Peyer's patch (tissue), 4 donors: Measurements from ENCODE around the gene SHROOM1. TPM values are rescaled to one million over a fixed set of nuclear protein-coding genes. Genes with fewer than 3 reads are reported as not detected.
A peak's percentile ranks its signal among the peaks of the same experiment; 100 is the strongest.

Source experiments
- DNase-seq, 3 donors: peaks; one replicate each; pipeline ENCODE4 v3.0.0-alpha.2; 2017 to 2019
- H3K27ac ChIP-seq, 4 donors: fragments of 200-600 bp; sonication (generic); one replicate each; pipeline ENCODE4 v1.5.1; 2016 to 2019
- H3K27me3 ChIP-seq, 2 donors: fragments of 200-600 bp; sonication (generic); one replicate each; pipeline ENCODE4 v1.5.1; 2019
- H3K36me3 ChIP-seq, 3 donors: fragments of 200-600 bp; sonication (generic); one replicate each; pipeline ENCODE4 v1.5.1; 2016 to 2019
- H3K4me1 ChIP-seq, 4 donors: fragments of 200-600 bp; sonication (generic); one replicate each; pipeline ENCODE4 v1.5.1; 2016 to 2019
- H3K4me3 ChIP-seq, 4 donors: fragments of 200-600 bp; sonication (generic); 1 replicate in 3 of 4; 2 replicates in 1 of 4; pipeline ENCODE4 v1.5.1; 2016 to 2019; ENCODE audit warnings: mild to moderate bottlenecking in 1 of 4
- H3K9me3 ChIP-seq, 4 donors: fragments of 200-600 bp; sonication (generic); one replicate each; pipeline ENCODE4 v1.5.1; 2016 to 2019; ENCODE audit warnings: mild to moderate bottlenecking in 1 of 4
- POLR2A ChIP-seq, 2 donors: fragments of 450-650 bp; IDR thresholded peaks; one replicate each; pipeline ENCODE4 v1.5.1; 2017; ENCODE audit warnings: antibody characterized with exemption in 2 of 2, mild to moderate bottlenecking in 2 of 2, moderate library complexity in 2 of 2
- total RNA-seq, 4 donors: library from RNA; depleted of rRNA; stranded (reverse); fragments of >200 nt; gene quantifications; one replicate each; pipeline ENCODE4 v1.1.0, GENCODE V29; 2016
- TF ChIP-seq, protein P1 (sequence below), 6 experiments: fragments of 450-650 bp in 4 of 6; fragments of 200-600 bp in 2 of 6; sonication (generic) in 1 of 6; IDR thresholded peaks; one replicate each; pipeline ENCODE4 v1.5.1; 2017 to 2019; ENCODE audit warnings: antibody characterized with exemption in 6 of 6, mild to moderate bottlenecking in 3 of 6, moderate library complexity in 1 of 6

Gene SHROOM1
- total RNA-seq, 4 donors from 2014 or later: 14.9 to 200 (median 95.3) TPM

DNA sequence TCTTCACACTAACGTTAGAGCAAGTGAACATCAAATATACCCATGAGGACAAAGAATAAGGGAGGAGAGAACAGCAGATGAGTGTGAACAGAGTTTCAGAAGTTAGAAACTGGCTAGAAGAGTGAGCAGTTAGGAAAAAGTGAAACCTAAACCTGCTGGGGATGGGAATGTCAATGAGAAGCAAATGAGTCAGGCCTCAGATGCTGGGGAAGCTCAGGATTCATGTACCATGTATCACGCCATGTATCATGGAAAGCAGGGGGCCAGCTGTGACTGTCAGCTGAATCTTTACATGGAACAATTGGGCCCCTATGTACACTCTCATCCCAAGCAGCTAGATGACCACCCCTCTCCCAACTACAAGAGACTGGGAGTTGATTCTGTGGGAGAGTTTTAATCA, 19.6 kb upstream of the SHROOM1 start:
- no peak for DNase-seq
- Histone ChIP-seq H3K27me3 (no peaks in the 10 kb centered on the region), H3K4me1 (no peaks in the 10 kb centered on the region), H3K4me3 (no peak overlapping the region), H3K9me3 (no peaks in the 10 kb centered on the region), H3K36me3 (no peaks in the 10 kb centered on the region), H3K27ac (no peak overlapping the region)
- TF ChIP-seq, protein P1, sequence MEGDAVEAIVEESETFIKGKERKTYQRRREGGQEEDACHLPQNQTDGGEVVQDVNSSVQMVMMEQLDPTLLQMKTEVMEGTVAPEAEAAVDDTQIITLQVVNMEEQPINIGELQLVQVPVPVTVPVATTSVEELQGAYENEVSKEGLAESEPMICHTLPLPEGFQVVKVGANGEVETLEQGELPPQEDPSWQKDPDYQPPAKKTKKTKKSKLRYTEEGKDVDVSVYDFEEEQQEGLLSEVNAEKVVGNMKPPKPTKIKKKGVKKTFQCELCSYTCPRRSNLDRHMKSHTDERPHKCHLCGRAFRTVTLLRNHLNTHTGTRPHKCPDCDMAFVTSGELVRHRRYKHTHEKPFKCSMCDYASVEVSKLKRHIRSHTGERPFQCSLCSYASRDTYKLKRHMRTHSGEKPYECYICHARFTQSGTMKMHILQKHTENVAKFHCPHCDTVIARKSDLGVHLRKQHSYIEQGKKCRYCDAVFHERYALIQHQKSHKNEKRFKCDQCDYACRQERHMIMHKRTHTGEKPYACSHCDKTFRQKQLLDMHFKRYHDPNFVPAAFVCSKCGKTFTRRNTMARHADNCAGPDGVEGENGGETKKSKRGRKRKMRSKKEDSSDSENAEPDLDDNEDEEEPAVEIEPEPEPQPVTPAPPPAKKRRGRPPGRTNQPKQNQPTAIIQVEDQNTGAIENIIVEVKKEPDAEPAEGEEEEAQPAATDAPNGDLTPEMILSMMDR (IDR thresholded peaks at IDR 0.05): no peak
- TF ChIP-seq POLR2A (IDR thresholded peaks at IDR 0.05): no peak

GRCh38 chr5:132849347-132849746, 18.9 kb upstream of the SHROOM1 start:
- no peak for DNase-seq
- Histone ChIP-seq H3K27me3 (no peaks in the 10 kb centered on the region), H3K27ac (no peak overlapping the region), H3K9me3 (no peaks in the 10 kb centered on the region), H3K4me3 (no peak overlapping the region), H3K4me1 (no peaks in the 10 kb centered on the region), H3K36me3 (no peaks in the 10 kb centered on the region)
- TF ChIP-seq POLR2A (IDR thresholded peaks at IDR 0.05): no peak
- TF ChIP-seq, protein P1 (IDR thresholded peaks at IDR 0.05): no peak

DNA sequence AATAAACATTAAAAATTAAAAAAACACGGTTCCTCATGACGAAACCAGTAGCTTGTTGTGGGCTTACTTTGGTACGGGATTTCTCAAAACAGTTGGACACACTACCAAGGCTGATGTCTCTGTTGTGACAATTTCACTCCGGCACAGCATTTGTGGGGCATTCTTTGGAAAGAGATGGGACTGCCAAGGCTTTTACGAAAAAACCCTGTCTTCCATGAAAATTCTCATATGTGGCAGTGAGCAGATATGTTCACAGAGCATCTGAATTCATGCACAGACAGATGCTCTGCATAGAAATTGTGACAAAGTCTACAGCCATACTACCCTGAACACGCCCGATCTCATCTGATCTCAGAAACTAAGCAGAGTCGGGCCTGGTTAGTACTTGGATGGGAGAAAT, 17.8 kb upstream of the SHROOM1 start:
- no peak for DNase-seq
- TF ChIP-seq, protein P1 (IDR thresholded peaks at IDR 0.05): no peak
- TF ChIP-seq POLR2A (IDR thresholded peaks at IDR 0.05): no peak
- Histone ChIP-seq H3K4me1 (no peaks in the 10 kb centered on the region), H3K9me3 (no peaks in the 10 kb centered on the region), H3K27ac (no peak overlapping the region), H3K27me3 (no peaks in the 10 kb centered on the region), H3K36me3 (no peaks in the 10 kb centered on the region), H3K4me3 (no peak overlapping the region)

DNA sequence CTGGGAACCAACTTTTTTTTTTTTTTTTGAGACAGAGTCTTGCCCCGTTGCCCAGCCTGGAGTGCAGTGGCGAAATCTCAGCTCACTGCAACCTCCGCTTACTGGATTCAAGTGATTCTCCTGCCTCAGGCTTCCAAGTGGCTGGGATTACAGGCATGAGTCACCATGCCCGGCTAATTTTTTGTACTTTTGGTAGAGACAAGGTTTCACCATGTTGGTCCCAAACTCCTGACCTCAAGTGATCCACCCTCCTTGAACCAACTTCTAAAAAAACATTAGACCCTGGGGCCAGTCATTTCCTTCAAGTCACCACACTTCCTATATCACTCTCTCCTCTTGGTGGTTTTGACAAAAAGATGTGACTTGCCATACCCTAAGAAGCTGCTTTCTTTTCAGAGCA, 10.9 kb upstream of the SHROOM1 start:
- peak overlapping the region in 1 of 4 donors; percentile 91 for H3K27ac ChIP-seq
- H3K4me1 ChIP-seq: peaks cover 0 to 40% (median 4%) of the 10 kb centered on the region in 4 donors
- TF ChIP-seq, protein P1 (IDR thresholded peaks at IDR 0.05): no peak
- TF ChIP-seq POLR2A (IDR thresholded peaks at IDR 0.05): no peak
- no peaks in the 10 kb centered on the region for H3K27me3 ChIP-seq
- no peak for DNase-seq
- H3K36me3 ChIP-seq: no peaks in the 10 kb centered on the region
- no peak overlapping the region for H3K4me3 ChIP-seq
- no peaks in the 10 kb centered on the region for H3K9me3 ChIP-seq

DNA sequence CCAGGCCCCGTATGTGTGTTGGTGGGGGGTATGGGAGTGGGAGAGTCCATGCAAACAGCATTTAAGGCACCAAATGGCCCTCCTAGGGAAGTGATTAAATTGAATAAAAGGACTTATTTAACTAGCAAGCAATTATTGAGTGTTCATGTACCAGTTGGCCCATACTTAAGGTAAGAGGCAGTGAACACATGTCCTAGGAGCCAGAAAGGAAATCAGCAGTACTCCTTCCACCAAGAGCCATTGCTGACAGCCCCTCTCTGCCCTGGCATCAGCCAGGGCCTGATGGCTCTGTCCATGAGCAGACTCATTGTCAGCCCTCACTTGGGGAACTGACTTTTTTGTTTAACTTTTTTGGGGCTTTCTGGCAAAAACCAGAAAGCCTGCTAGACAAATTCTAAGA, 10.4 kb upstream of the SHROOM1 start:
- no peaks in the 10 kb centered on the region for H3K36me3 ChIP-seq
- H3K4me1 ChIP-seq: peaks cover 0 to 40% (median 4%) of the 10 kb centered on the region in 4 donors
- H3K9me3 ChIP-seq: no peaks in the 10 kb centered on the region
- no peaks in the 10 kb centered on the region for H3K27me3 ChIP-seq
- no peak overlapping the region for H3K4me3 ChIP-seq
- no peak for DNase-seq
- H3K27ac ChIP-seq: peak overlapping the region in 3 of 4 donors; percentile 74 to 93 (median 91)
- no peak for TF ChIP-seq POLR2A (IDR thresholded peaks at IDR 0.05)
- TF ChIP-seq, protein P1 (IDR thresholded peaks at IDR 0.05): no peak

DNA sequence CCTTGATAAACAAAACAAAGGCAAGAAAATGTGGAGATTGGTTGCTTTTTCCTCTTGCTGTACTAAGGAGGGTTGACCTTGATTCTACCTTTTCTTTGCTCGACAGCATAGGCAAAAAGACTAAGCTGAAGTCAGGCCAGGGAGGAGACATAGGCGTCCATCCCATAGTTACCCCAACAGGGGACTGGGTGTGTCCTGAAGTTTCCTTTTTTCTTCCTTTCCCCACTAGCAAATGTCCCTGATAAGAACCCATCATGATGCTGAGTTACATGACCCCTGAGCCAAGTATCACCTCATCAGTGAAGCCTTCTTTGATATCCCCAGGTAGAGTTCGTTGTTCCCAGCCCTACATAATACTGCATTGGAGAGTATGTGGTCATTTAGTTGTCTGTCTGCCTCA, 9.9 kb upstream of the SHROOM1 start:
- H3K27me3 ChIP-seq: no peaks in the 10 kb centered on the region
- no peak for DNase-seq
- H3K4me1 ChIP-seq: peaks cover 0 to 40% (median 4%) of the 10 kb centered on the region in 4 donors
- no peak for TF ChIP-seq POLR2A (IDR thresholded peaks at IDR 0.05)
- TF ChIP-seq, protein P1 (IDR thresholded peaks at IDR 0.05): no peak
- peak overlapping the region in 3 of 4 donors; percentile 74 to 93 (median 91) for H3K27ac ChIP-seq
- no peak overlapping the region for H3K4me3 ChIP-seq
- no peaks in the 10 kb centered on the region for H3K9me3 ChIP-seq
- H3K36me3 ChIP-seq: no peaks in the 10 kb centered on the region
